HG03045 (cell line): ENCODE measurements around the gene ATP10B.
"Not testable (repeated sequence)": the region's sequence is repeated elsewhere in the genome, so short reads cannot be mapped to it uniquely, and the experiment has no call there.

ENCODE experiments used
- ATAC-seq: cut with Tn5 transposase; IDR thresholded peaks from one replicate; pipeline ENCODE4 v1.9.1; 2021; ENCODE audit warnings: mild to moderate bottlenecking, moderate library complexity; ENCODE audit not compliant: unreplicated experiment

Gene ATP10B

GRCh38 chr5:160852049-160852448 lies at the start of gene ATP10B:
TSS of gene ATP10B (minus strand) at chr5:160852211. CDS start at chr5:160688074, 164,137 bp downstream.
- no peak for ATAC-seq

GRCh38 chr5:160901656-160902055 lies 49.6 kb upstream of the ATP10B start:
- no peak for ATAC-seq

GRCh38 chr5:160899735-160900134 lies 47.7 kb upstream of the ATP10B start:
- ATAC-seq: no peak

GRCh38 chr5:160893180-160893964 lies 41.4 kb upstream of the ATP10B start:
- not testable (repeated sequence) for ATAC-seq

GRCh38 chr5:160887780-160888179 lies 35.8 kb upstream of the ATP10B start:
- ATAC-seq: no peak

GRCh38 chr5:160873560-160874200 lies 21.7 kb upstream of the ATP10B start:
- not testable (repeated sequence) for ATAC-seq

GRCh38 chr5:160869989-160870521 lies 18.0 kb upstream of the ATP10B start:
- no peak for ATAC-seq

- ATAC-seq: no peak
Observed at GRCh38 chr5:160867976-160868375, 16.0 kb upstream of the ATP10B start.

- ATAC-seq: no peak
Observed at GRCh38 chr5:160851451-160851850, 560 bp downstream of the ATP10B start.

GRCh38 chr5:160850421-160850820 lies 1.6 kb downstream of the ATP10B start:
- ATAC-seq: no peak

- ATAC-seq: no peak
Observed at GRCh38 chr5:160847526-160848085, 4.4 kb downstream of the ATP10B start.

GRCh38 chr5:160846642-160847041 lies 5.4 kb downstream of the ATP10B start:
- no peak for ATAC-seq

- no peak for ATAC-seq
Observed at GRCh38 chr5:160844177-160844576, 7.8 kb downstream of the ATP10B start.

GRCh38 chr5:160843240-160843639 lies 8.8 kb downstream of the ATP10B start:
- peak; percentile 88 for ATAC-seq

- no peak for ATAC-seq
Observed at GRCh38 chr5:160837749-160838593, 14.0 kb downstream of the ATP10B start.

GRCh38 chr5:160837211-160837610 lies 14.8 kb downstream of the ATP10B start:
- no peak for ATAC-seq

- ATAC-seq: no peak
Observed at GRCh38 chr5:160835818-160836528, 16.0 kb downstream of the ATP10B start.

GRCh38 chr5:160835376-160835775 lies 16.6 kb downstream of the ATP10B start:
- ATAC-seq: no peak

- ATAC-seq: no peak
Observed at GRCh38 chr5:160833806-160834205, 18.2 kb downstream of the ATP10B start.

GRCh38 chr5:160831801-160832200 lies 20.2 kb downstream of the ATP10B start:
- no peak for ATAC-seq
